GM21619 (cell line): ENCODE results near the gene MIEF1.
A peak's percentile ranks its signal among the peaks of the same experiment; 100 is the strongest.

ENCODE experiments used
- ATAC-seq: cut with Tn5 transposase; IDR thresholded peaks from one replicate; pipeline ENCODE4 v1.9.1; 2021; ENCODE audit not compliant: unreplicated experiment

MIEF1 gene

DNA sequence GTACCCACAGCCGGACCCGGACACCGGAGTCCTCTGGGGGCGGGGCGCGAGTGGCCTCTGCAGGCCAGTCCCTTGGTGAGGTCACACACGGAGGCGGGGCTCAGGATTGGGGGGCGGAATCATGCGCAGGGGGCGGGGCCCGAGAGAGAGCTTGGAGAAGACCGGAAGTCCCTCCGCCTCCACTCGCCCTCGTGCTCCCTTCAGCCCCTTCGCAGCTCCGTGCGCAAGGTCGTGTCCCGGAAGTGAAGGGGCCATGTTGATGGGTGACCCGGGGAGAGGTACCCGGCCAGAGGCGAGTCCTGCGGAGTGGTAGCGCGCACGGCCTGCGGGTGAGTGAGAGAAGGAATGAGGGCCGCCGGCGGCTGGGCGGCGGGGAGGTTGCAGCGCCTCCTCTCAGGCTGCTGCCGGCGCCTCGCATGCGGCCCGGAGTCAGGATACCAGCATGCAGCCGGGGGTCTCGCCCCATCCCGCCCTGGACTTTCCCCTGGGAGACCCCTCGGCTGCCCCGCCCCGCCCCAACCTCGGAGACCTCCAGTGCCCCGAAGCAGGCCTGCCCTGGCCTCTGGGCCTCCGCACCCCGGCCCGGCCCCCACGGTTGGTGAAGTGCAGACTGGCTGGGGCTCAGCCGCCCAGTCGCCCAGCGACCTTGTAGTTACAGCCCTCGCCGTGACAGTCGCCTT lies at the start of gene MIEF1:
Gene MIEF1 (plus strand): TSS at position 182 of the 680 bp plus-strand sequence. CDS start 9,005 bp downstream, outside the sequence.
- peak; percentile 85 for ATAC-seq

GRCh38 chr22:39452740-39453040 lies 49.4 kb upstream of the MIEF1 start:
- ATAC-seq, result no peak

DNA sequence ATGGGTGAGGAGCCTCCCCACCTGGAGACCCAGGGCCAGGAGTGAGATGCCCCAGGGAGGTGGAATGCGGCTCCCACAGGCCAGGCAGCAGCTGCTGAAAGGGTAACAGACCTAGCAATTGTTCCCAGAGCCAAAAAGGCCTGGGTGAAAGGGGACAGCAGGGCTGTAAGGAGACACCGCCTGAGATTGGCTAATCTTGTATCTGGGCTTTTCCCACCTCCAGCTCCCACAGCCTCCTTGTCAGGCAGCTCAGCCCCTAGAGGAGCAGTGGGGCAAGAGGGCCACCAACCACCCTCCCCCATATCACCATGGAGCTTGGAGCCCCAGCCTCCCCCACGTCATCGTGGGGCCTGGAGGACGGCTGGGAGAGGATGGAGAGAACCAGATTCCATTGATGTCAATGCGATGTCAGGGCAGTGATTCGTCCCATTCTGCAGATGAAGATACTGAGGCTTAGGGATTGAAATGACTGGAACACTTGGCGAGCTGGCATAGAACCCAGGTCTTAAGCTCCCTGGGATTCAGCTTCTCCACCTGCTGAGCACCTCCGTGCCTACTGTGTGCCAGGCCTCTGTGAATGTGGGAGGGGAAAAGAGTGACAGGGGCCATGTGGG lies 48.2 kb upstream of the MIEF1 start:
- no peak for ATAC-seq

- ATAC-seq, result no peak
These were observed 47.7 kb upstream of the MIEF1 start for GRCh38 chr22:39454385-39454871.

- no peak for ATAC-seq
These were observed 45.4 kb upstream of the MIEF1 start, which contains the start of gene MGAT3 for GRCh38 chr22:39456522-39457197. Gene MGAT3, plus strand, starts transcription at chr22:39457012. Its CDS starts 30,336 bp downstream, at chr22:39487348.

DNA sequence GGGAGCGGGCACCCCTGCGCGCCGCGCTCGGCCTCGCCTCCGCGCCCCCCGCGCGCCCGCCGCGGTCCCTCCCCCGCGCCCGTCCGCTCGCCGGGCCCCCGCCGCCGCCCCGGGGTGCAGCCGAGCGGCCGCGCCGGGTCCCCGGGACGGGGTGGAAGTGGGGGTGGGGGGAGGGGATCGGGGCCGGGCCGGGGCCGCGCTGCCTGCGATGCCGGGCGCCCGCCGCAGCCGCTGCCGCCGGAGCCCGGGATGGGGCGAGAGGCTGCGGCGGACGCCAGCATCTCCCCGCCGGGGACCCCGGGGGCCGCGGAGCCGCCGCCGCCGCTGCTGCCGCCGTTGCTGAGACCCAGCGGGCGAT lies 44.9 kb upstream of the MIEF1 start:
- ATAC-seq, result no peak

GRCh38 chr22:39457556-39458443 lies 44.3 kb upstream of the MIEF1 start:
- no peak for ATAC-seq

GRCh38 chr22:39458444-39459083 lies 43.5 kb upstream of the MIEF1 start:
- no peak for ATAC-seq

GRCh38 chr22:39459681-39460080 lies 42.4 kb upstream of the MIEF1 start:
- ATAC-seq, result no peak

DNA sequence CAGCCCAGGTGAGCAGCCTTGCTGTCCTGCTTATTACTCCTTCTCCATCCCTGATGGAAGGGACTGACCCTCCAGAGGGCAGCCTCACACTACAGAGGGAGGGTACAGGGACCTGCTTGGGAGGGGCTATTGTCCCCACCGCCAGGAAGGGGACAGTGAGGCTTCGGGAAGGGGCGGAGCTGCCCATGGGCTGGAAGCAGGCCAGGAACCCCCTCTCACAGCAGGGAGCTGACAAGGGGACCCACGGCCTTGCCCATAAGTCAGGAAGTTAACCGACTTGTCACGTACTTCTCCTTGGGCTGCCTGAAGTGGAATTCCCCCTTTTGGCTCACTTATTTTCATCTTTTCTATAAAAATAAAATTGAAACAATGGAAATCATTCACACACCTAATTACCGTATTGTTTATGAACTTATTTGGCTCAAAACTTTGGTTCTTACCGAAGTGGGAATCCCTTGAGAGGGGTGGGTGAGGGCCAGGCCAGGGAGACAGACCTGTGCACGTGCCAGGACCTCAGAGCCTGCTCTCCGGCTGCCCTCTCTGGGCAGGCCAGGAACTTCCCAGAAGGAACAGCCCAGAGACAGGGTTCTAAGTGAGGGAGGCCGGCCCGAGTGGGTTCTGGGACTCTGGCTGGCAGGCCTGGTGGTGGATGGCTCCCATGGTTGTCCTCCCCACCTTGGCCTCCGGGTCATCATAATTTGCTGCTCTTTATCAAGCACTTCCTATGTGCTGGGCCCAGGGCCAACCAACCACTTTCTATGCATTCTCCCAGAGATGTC lies 39.5 kb upstream of the MIEF1 start:
- ATAC-seq, result no peak

DNA sequence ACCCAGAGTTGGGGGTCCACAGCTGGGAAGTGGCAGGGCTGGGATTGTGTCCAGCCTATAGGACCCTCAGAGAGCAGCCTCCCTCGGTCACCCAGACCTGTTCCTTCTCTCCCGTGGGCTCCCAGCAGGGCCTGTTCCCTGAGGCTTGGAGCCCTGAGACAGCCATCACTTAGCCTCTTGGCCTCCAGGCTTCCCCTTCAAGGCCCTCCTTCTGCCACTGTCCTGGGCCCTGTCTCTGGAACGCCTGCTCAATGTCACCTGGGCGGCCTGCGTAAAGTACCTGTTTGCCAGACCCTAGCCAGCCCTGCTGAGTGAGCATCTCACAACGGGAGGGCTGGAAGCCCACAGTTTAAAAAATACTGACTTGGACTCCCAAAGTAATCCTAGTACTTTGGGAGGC lies 38.8 kb upstream of the MIEF1 start:
- ATAC-seq, result no peak

DNA sequence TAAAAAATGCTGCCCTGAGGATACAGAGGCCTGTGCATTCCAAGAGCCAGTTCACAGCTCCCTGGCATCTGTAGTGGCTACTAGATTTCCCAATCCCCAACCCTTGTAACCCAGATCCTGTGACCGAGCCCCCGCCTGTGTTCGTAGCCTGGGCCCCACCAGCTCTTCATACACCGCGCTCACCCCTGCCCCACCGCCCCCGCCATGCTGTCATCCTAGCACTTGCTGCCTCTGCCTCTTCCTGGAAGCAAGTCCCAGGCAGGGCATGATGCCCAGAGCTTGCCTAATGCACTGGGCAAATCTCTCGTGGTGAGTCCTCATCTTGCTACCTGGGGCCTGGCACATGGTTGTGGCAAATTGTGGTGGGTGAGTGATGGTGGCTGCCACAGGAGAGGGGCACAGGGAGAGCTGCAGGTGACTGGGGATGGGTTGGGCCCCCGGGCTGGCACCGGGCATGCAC lies 38.1 kb upstream of the MIEF1 start:
- ATAC-seq, result no peak

GRCh38 chr22:39466228-39467006 lies 35.7 kb upstream of the MIEF1 start:
- ATAC-seq, result no peak

DNA sequence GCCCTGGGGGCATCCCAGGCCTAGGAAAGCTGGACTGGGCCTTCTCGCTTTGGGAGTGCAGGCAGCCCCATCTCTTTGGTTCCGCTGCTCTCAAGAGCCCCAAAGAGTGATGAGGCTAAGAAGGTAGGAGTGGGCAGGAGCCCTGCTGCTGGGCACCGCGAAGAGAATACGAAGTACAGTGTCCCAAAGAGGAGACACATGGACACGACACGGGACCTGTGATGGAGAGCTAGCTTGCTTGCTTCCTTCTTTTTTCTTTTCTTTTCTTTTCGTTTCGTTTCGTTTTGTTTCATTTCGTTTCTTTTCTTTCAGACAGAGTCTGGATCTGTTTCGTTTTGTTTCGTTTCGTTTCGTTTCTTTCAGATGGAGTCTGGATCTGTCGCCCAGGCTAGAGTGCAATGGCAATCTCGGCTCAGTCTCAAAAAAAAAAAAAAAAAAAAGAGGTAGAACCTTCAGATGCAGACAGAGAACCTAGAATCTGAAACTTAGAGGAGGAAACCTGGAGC lies 34.6 kb upstream of the MIEF1 start:
- ATAC-seq, result no peak

GRCh38 chr22:39468487-39469325 lies 33.4 kb upstream of the MIEF1 start:
- ATAC-seq, result no peak

GRCh38 chr22:39469326-39469680 lies 32.8 kb upstream of the MIEF1 start:
- ATAC-seq, result no peak

GRCh38 chr22:39469681-39470450 lies 32.2 kb upstream of the MIEF1 start:
- ATAC-seq, result no peak
